Body of pancreas (tissue), 4 donors: Measurements from ENCODE around the gene SIT1.

Experiments used
- CTCF ChIP-seq, 7 experiments: fragments of 450-650 bp in 4 of 7; fragments of 200-600 bp in 3 of 7; sonication (generic) in 3 of 7; IDR thresholded peaks; one replicate each; pipeline ENCODE4 v1.5.1; 2016 to 2019; ENCODE audit warnings: antibody characterized with exemption in 7 of 7
- POLR2A ChIP-seq, 3 donors: fragments of 450-650 bp; IDR thresholded peaks; one replicate each; pipeline ENCODE4 v1.6.1; 2016; ENCODE audit warnings: antibody characterized with exemption in 3 of 3, mild to moderate bottlenecking in 2 of 3

- TF ChIP-seq POLR2A (IDR thresholded peaks at IDR 0.05) (peak in 1 of 3 donors; percentile 58), CTCF (IDR thresholded peaks at IDR 0.05) (no peak)
Observed at GRCh38 chr9:35695943-35696401, 45.2 kb upstream of the SIT1 start.
